SHP77 (cell line): ENCODE measurements around the gene BEAN1.

Experiments used
- DNase-seq, 2 experiments: peaks; one replicate each; lab custom pipeline; 2025; lab: John Stamatoyannopoulos, UW

The BEAN1 gene

DNA sequence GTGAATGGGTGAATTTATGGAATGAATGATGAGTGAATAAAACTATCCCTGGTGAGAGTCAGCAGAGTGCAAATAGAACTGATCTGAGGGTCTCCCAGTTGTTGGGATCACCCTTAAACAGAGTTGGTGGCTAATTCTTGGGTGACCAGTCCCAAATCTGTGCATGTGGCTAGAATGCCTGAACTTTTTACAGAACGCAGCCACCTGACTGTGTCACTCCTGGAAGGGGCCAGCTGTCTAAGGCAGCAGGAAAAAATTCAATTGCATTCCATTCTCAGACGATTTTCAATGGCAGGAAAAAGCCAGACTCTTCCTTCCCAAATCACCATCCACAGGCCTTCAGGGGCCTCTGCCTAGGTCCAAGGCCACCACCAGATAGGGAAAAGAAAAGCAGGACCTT lies 43.5 kb downstream of the BEAN1 start:
- DNase-seq: no peak

DNA sequence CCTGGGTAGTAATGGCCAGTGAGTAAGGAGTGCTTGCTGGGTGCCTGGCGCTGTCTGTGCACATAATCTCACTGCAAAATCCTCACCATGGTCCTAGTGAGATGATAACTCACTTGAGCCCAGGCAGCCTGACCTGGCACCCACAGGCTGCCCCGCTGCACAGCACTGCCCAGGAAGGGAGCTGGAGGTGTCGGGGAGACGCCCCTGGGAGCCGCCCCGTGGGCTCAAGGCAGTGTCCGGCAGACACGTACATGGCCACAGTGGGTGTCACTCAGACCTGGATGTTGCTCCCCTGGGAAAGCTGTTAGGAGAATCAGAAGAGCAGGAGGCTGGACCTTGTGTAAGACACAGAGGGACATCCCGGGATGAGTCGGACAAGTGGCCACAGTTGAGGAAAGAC lies 44.2 kb downstream of the BEAN1 start:
- no peak for DNase-seq

DNA sequence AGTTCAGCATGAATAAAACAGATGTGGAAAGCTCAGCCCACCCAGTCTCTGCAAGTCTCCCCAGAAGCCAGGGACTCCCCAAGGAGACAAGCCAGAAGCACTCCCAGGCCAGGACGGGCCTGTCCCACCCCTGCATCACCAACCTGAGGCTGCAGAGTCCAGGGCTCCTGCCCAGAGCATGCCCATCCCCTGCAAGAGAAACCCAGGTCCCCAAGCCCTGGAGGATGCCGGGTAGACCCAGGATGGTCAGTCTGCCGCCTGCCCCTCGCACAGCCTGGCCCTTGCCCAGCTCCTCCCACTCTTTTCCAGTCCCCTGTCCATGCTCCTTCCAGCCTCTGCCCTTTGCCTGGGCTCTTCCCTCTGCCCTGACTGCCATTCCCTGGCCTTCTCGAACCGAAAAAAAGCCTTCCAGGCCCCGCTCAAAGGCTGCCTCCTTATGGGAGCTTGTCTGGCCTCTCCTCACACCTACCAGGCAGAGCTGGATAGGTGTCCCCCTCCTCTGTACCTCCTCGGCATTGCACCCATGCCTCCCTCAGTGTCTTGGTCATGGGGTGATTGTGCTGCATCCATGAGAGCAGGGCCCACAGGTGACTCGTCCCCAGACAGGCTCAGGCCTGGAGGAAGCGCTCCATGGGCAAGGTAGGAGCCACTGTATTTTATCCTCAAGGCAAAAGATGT lies 44.8 kb downstream of the BEAN1 start:
- DNase-seq: no peak

DNA sequence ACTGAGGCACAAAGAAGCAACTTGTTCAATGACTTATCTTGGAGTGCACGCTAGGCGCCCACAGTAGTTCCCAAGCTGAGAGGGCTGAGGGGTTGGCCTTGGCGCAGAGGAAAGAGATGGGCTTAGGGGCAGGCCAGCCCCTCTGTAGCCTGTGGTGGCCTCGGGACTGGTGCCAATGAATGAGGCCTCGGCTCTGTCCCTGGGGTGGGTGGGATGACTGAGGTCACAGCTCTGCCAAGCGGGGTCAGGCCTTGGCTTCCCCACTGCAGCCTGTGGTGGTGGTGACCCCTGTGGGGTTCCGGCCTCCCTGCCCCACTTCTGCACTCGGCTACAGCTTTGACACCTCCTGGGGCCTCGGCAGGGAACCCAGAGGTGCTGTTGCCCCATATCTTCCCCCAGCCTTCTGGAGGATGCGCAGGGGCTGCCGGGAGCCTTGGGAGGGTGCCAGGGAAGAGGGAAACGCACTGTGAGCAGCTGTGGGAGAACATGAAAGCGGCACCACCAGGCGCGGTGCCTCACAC lies 46.0 kb downstream of the BEAN1 start:
- DNase-seq: peak; percentile 33 to 58

DNA sequence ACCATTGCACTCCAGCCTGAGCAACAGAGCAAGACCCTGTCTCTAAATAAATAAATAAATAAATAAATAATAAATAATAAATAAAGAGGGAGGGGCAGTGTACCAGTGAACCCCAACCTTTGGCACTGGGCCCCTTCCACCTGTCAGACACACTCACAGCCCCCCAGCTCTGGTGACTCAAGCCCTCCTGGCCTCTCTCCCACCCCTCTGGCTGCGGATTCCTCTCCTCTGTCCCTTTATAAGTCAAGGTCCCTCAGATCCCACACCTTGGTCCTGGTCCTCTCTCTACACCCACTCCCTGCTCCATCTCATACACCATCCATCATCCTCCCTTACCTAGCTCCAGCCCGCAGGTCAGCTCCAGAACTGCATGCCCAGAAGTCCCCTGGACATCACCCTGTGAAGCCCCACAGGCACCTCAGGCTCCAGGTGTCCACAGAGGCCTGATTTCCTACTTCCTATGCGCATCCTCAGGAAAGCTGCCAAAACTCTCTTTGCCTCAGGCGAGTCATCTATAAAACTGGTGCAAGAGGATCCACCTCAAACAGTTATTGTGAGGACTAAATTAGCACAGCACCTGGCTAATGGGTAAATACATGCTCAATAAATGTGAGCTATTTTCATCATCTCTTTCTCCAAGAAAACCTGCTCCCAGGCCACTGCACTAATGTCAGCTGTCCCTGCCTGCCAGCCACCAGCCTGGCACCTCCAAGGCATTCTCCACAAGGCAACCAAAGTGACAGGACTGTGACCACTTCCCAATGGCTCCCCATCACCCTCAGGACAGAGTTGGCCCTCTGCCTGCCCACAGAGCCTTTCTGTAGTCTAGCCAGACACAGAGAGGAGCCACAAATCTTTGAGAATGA lies 46.8 kb downstream of the BEAN1 start:
- DNase-seq: peak; percentile 61 to 81

DNA sequence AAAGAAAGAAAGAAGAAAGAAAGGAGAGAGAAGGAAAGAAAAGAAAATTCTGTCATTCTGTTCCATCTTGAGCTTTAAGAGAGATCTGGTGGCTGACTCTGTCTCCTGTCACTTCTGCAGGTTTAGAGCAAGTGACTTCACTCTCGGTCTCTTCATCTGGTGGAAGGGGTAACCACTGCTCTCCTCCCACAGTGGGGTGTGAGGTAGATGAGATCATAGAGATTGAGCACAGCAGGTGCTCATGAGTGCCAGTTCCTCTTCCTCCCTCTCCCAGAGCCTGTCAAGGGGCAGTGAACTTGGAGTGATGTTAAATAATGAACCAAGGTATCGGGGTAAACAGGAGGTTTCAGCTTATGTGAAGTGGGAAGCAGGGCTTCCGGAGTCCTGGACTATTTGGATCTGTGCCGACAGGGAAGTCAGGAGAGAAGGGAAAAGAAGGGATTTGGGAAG lies 47.7 kb downstream of the BEAN1 start:
- peak; percentile 80 to 86 for DNase-seq

DNA sequence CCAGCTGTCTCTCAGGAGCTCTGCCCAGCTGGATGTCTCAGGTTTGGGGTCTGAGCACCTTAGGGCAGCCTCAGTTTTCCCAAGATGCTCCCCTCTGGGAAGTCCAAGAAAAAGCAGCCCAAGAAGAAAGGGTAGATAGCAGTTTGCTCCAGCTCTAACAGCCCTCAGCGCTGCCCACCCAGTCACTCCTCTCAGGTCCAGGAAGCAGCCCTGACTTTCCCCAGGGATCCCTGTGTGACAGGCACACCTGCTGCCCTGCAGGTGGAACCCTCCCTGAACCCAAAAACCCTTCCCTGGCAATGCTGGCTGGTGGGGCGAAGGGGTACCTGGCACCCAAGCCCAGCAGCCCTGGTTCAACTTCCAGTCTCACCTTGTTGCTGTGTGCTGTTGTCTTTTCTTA lies 48.1 kb downstream of the BEAN1 start:
- DNase-seq: peak in 1 of 2 experiments; percentile 12

DNA sequence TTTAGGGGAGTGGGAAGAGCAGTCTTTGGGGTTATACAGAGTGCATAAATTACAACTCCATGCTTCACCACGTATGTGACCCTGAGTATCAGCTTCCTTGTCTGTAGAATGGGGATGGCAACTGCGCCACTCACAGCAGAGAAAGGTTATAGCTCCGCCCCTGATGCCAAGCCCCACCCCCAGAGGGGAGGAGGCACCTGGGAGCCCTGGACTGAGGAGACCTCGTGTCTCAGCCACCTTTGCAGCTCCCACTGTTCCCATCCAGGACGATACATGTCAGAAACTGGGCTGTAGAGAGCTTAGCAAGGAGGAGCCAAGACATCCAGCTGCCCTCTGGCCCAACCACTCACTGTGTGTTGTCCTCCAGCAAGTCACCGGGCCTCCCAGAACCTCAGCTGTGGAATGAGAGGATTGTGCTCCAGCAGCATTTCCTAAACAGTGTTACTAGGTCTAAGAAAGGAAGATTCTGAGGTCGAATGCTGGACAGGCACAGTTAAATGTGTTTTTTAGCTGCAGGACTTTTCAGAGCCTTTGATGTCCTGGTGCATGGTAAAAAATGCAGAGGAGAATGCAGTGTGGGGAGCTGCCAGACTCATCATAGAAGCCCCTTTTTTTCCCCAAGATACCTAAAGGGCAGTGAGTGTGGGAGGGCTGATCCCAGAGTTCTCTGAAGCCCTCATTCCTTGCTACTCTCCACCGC lies 49.4 kb downstream of the BEAN1 start:
- peak; percentile 28 to 31 for DNase-seq

DNA sequence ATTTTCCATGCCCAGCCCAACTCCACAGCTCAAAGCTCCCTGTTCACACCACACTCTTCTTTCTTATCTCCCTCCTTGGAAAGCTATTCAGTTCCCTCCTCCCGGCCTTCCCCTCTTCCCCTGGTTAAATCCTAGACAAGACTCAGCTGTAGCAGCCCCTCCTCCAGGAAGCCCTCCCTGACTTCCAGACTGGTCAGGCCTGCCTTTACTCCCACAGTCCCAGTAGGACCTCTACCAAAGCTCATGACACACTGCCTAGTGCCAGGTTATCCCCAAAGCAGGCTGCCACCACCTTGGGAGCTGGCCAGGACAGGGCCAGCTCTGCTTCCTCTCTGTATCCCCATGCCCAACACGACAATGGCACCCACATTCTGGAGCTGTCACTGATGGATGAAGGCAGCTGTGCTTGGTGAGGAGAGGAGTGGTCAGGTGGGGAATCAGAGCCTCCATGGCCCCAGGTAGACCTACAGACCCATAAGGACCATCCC lies 50.0 kb downstream of the BEAN1 start:
- no peak for DNase-seq

DNA sequence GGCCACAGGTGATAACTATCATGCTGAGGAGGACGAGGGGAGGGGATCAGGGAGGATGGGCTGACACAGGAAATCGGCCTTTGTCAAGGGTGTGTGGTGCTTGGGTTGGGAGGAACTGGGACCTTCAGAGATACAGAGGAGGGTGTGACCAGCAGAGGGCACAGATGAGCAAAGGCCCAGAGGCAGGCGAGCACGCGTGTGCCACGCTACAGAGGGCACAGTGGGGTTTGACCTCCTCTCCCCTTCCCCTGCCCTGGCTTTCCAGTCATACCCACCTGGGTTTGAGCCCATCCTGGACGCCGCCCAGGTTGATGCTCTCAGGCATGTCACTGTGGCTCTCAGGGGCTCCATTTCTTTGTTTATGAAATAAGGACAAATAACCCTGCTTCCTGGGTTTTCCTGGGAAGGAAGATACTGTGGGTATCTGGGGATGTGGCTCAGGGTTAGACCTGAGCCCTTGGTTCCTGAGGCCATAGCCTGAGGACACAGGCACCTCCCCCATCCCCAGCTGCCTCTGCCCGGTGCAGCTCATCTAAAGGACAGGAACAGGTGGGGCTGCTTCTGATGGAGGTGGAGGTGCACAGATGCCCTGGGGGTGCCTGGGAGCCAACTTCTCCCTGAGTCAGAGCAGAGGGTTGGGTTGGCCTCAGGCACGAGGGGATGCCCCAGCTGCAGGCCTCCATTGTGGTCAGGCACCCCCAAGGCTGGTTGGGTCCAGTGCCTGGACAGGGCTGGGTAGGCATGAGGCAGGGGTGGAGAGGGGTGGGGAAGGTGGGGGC lies 51.8 kb downstream of the BEAN1 start:
- peak; percentile 62 to 67 for DNase-seq

DNA sequence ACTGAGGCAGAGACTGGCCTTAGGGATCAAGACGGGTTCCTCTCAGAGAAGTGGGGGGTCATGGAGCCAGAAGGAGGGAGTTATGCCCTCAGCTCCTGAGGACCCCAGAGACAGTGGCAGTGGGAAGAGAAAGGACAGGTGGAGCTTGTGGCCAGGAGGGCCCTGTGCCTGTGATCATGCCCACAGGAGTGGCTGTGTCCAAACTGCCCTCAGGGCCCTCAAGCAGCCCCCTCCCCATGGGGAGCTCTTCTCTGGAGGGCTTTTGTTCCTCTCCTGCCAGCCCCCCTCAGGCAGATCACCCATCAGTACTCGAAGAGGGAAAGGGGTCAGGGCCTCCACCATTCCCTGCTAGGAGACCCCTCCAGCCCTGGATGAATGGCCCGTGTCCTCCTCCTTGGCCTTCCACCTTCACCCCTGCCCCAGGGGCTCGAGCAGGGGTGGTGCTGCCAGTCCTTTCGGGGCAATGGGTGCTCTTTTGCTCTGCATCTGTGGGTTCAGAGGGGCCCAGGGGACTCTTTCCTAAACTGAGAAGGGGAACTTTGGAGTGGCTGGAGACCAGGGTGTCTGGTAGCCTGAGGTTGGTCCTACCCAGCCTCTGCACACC lies 52.7 kb downstream of the BEAN1 start:
- DNase-seq: no peak

DNA sequence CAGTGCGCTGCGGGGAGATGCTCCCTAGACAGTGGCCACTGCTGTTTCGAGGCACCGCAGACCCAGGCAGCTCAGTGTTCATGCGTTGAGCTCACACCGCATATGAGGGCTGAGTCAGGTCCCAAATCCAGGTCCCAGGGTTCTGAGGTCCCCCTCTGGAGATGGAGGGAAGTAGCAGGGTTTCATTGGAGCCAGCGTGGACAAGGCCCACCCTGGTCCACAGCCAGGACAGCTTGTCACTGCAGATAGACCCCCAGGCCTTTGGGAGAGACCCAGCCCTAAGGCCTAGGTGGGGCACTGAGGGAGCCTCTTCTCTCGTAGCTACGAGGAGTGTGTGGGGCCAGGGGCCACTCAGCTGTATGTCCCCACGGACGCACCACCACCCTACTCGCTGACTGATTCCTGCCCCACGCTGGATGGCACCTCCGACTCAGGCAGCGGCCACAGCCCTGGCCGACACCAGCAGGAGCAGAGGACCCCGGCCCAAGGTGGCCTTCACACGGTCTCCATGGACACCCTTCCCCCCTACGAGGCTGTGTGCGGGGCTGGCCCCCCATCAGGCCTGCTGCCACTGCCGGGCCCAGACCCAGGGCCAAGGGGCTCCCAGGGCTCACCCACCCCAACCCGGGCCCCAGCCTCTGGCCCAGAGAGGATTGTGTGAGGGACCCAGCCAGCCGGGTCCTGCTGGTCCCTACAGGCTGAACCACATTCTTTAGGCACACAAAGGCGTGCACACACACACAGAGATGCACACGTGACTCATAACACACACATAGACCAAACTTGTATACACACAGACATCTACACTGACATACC lies 53.4 kb downstream of the BEAN1 start:
- DNase-seq: no peak

DNA sequence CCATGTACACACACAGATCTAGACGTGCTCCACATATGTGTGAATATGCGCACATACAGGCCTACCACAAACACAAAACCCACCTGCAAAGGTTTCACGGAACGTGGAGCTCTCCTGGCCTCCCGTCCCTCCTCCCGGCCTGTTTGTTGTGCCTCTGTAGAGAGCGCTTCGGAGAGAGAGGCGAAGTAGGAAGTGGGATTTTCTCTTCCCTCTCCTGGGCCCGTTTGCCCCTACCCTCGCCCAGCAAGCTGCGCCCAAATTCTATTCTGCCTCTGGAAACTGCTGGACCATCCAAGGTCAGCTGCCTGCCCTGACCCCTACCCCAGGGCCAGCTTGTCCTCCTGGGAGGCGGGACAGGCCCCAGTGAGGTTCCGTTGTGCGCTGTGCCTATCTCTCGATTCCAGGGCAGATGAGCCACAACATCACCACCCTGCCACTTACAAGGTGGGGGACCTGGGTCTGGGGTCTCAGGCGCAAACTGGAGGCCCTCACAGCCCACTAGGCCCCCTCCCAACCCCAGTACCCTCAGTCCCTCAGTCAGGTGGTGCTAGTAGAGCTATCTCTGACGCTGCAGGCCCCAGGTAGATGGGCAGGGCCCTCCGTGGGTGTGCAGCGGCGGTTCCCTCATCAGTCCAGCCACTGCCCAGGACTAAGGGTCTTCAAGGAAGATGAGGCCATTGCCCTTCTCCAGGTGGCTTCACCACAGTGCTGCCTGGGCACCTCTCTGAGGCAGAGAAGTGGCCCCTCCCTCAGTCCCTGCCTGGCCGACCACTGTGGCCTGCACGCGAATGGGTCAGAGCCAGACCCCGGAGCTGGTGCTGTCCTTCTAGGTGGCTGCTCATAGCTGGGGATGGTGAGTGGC lies 54.2 kb downstream of the BEAN1 start:
- DNase-seq: no peak

DNA sequence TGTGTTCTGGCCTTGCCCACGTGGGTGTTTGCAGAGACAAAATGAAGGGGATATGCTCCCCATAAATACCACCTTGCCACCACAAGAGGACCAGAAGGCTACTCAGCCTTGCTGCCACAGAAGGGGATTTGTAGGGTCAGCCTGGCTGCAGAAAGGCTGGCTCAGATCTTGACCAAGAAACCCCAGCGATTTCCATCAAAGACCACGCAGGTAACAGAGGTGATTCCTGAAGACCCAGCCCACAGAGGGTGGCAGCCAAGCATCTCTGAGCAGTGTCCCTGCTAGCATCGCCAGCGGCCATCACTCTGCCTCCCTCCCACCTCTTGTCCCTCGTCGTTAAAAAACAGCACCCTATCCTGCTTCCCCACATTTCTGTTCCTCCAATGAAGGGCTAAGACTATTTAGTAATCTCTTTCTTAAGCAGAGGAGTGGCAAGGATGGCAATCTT lies 54.9 kb downstream of the BEAN1 start:
- DNase-seq: no peak

DNA sequence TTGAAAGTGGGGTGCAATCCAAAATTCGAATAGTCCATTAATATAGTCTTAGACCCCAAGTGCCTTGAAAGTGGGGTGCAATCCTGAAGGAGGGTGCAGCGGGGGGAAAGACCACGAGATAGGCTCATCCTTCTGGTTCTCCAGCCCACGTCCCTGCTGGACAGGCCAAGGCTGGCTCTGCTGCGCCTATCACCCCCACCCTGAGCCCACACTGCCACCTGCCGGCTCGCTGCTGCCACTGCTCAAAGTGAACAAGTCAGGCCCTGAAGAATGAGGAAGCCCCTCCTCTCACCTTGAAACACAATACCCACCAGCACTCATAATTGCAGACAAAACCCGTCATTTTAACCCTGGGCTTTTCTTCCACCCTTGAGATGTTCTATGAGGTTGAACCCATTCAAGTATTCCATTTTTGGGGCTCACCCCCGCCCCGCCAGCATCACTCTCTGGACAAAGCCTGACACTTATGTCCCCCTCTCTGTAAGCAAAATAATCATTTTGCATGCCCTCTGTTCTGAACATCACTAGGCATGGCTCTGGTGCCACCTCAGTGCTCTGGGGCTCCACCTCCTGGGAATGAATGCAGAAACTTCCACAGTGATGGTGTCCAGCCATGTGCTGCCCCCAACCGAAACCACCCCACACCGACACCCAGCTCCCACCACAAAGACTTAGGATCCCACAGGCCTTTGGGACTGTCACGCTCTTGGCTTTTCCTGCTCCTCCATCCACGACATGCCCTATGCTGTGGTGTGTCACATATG lies 56.8 kb downstream of the BEAN1 start:
- DNase-seq: peak; percentile 59 to 64

DNA sequence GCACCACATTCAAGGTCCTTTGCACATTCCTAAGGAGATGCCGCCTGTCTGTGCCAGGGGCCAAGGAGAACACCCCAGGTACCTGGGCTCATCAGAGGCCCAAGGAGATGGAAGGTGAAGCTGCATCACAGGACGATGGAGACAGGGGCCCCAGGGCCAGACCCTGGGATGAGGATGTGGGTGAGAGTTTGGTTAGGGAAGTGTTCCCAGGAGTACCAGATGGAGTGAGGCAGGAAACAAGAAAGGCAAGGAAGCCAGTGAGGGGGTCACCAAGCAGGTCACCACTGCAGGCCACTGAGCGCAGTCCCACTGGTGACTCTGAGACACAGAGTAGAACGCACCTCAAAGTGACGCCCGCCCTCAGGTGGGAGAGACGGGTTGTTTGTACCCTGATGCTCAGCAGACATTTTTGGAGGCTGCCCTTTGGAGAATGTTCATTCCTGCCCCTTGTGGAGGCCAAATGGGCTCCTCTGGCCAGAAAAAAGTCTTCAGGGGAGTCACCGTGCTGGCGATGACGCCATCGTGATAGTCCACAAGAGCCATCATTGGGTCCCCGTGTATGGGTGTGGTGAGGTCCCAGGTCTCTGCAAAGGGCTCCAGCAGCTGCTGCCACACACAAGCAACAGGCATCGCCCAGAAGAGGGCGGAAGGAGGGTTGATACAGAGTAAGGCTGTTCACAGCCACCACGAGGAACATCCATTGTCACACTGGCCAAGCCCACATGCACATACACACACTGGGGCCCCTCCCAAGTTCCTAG lies 57.5 kb downstream of the BEAN1 start:
- DNase-seq: peak in 1 of 2 experiments; percentile 20

DNA sequence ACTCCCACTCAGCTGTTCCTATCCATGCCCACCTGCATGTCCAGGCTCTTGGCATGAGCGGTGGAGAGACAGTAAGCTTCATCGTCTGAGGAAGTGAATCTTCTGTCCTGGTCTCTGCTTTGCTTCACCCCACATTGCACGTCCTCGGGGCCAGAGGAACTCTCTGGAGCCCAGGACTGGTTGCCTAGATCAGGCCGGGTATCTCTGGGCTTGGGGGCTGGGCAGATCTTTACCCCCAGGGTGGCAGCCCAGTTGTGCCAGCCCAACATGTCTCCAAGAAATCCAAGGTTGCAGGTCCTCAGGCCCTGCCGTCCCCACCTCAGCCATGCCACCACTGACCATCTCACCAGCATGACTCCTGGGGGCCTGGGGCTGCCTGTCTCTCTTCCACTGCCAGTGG lies 58.3 kb downstream of the BEAN1 start:
- DNase-seq: no peak
